H9 (cell line): ENCODE data around the gene KLRB1. TPM values are rescaled to one million over a fixed set of nuclear protein-coding genes. Genes with fewer than 3 reads are reported as not detected.

Experiments
- DNase-seq: peaks from one replicate; pipeline ENCODE4 v3.0.0-alpha.2; 2017
- H2AFZ ChIP-seq: one replicate; pipeline ENCODE4 v1.6.1; 2013; ENCODE audit warnings: mild to moderate bottlenecking, low read length, control low read depth, moderate library complexity
- H2AK5ac ChIP-seq: 2 replicates; pipeline ENCODE4 v1.6.1; 2013; ENCODE audit warnings: low read length, control low read depth, mixed read lengths; ENCODE audit not compliant: insufficient read length
- H2BK120ac ChIP-seq: one replicate; pipeline ENCODE4 v1.6.1; 2013; ENCODE audit warnings: low read depth, mild to moderate bottlenecking, low read length, control low read depth, inconsistent platforms; ENCODE audit not compliant: poor library complexity, severe bottlenecking
- H2BK12ac ChIP-seq: 2 replicates; pipeline ENCODE4 v1.6.1; 2013; ENCODE audit warnings: low read length, control low read depth, mixed read lengths, low read depth; ENCODE audit not compliant: insufficient read length
- H2BK15ac ChIP-seq: 2 replicates; pipeline ENCODE4 v1.6.1; 2013; ENCODE audit warnings: low read depth, low read length, control low read depth
- H2BK20ac ChIP-seq: one replicate; pipeline ENCODE4 v1.6.1; 2013; ENCODE audit warnings: low read depth, mild to moderate bottlenecking, low read length, control low read depth, inconsistent platforms; ENCODE audit not compliant: poor library complexity, severe bottlenecking
- H2BK5ac ChIP-seq: 2 replicates; pipeline ENCODE4 v1.6.1; 2013; ENCODE audit warnings: low read length, control low read depth, mixed read lengths; ENCODE audit not compliant: insufficient read length
- H3K14ac ChIP-seq: 2 replicates; pipeline ENCODE4 v1.6.1; 2013; ENCODE audit warnings: low read length, control low read depth; ENCODE audit not compliant: insufficient read depth
- H3K18ac ChIP-seq: 2 replicates; pipeline ENCODE4 v1.6.1; 2013; ENCODE audit warnings: low read depth, mild to moderate bottlenecking, mixed read lengths, low read length, control low read depth; ENCODE audit not compliant: insufficient read length
- H3K23ac ChIP-seq: 2 replicates; pipeline ENCODE4 v1.6.1; 2013; ENCODE audit warnings: low read length, control low read depth, mixed read lengths, low read depth; ENCODE audit not compliant: insufficient read length
- H3K23me2 ChIP-seq: 2 replicates; pipeline ENCODE4 v1.6.1; 2013; ENCODE audit warnings: low read depth, mild to moderate bottlenecking, mixed read lengths, low read length, control low read depth; ENCODE audit not compliant: insufficient read length, poor library complexity, severe bottlenecking
- H3K27ac ChIP-seq: 2 replicates; pipeline ENCODE4 v1.5.1; 2013; ENCODE audit warnings: low read length, control low read depth, mixed read lengths, low read depth; ENCODE audit not compliant: insufficient read length
- H3K27me3 ChIP-seq: 2 replicates; pipeline ENCODE4 v1.6.1; 2013; ENCODE audit warnings: low read length, control low read depth, inconsistent platforms; ENCODE audit not compliant: insufficient read depth
- H3K4ac ChIP-seq: 2 replicates; pipeline ENCODE4 v1.6.1; 2013; ENCODE audit warnings: low read depth, mild to moderate bottlenecking, control low read depth, inconsistent platforms, low read length, moderate library complexity
- H3K4me1 ChIP-seq: 2 replicates; pipeline ENCODE4 v1.6.1; 2013; ENCODE audit warnings: low read length, control low read depth, inconsistent platforms; ENCODE audit not compliant: insufficient read depth
- H3K4me2 ChIP-seq: 2 replicates; pipeline ENCODE4 v1.6.1; 2013; ENCODE audit warnings: low read length, control low read depth, mixed read lengths; ENCODE audit not compliant: insufficient read length, insufficient read depth
- H3K56ac ChIP-seq: 2 replicates; pipeline ENCODE4 v1.6.1; 2013; ENCODE audit warnings: low read depth, mild to moderate bottlenecking, mixed read lengths, low read length, control low read depth; ENCODE audit not compliant: insufficient read length
- H3K79me1 ChIP-seq: 2 replicates; pipeline ENCODE4 v1.6.1; 2013; ENCODE audit warnings: low read depth, mild to moderate bottlenecking, moderate library complexity, low read length, control low read depth, inconsistent platforms; ENCODE audit not compliant: insufficient read depth, poor library complexity, severe bottlenecking
- H3K79me2 ChIP-seq: 2 replicates; pipeline ENCODE4 v1.6.1; 2013; ENCODE audit warnings: low read length, control low read depth, inconsistent platforms; ENCODE audit not compliant: insufficient read depth
- H3K9ac ChIP-seq: 2 replicates; pipeline ENCODE4 v1.6.1; 2013; ENCODE audit warnings: low read length, control low read depth, mixed read lengths; ENCODE audit not compliant: insufficient read length; ENCODE audit errors: extremely low read depth
- H3K9me3 ChIP-seq: one replicate; pipeline ENCODE4 v1.6.1; 2013; ENCODE audit warnings: low read depth, low read length, inconsistent platforms; ENCODE audit not compliant: control insufficient read depth
- H3T11ph ChIP-seq: one replicate; pipeline ENCODE4 v1.6.1; 2013; ENCODE audit warnings: mild to moderate bottlenecking, low read length, control low read depth, inconsistent platforms
- H4K20me1 ChIP-seq: one replicate; pipeline ENCODE4 v1.6.1; 2013; ENCODE audit not compliant: control insufficient read depth, insufficient read length, insufficient read depth
- H4K5ac ChIP-seq: 2 replicates; pipeline ENCODE4 v1.6.1; 2013; ENCODE audit warnings: low read depth, mild to moderate bottlenecking, mixed read lengths, low read length, control low read depth; ENCODE audit not compliant: insufficient read length
- H4K8ac ChIP-seq: replicated peaks from 2 replicates; pipeline ENCODE4 v1.6.1; 2013; ENCODE audit warnings: low read length, control low read depth, mixed read lengths, low read depth; ENCODE audit not compliant: insufficient read length
- H4K91ac ChIP-seq: 2 replicates; pipeline ENCODE4 v1.6.1; 2013; ENCODE audit warnings: low read depth, mild to moderate bottlenecking, moderate library complexity, mixed read lengths, low read length, control low read depth; ENCODE audit not compliant: insufficient read length
- H3K27ac Mint-ChIP-seq, 3 experiments: 2 replicates in 2 of 3; 3 replicates in 1 of 3; pipeline ENCODE4 v1.8.0; 2020 to 2021; ENCODE audit warnings: mixed read lengths in 3 of 3, mild to moderate bottlenecking in 1 of 3, moderate library complexity in 1 of 3
- H3K27me3 Mint-ChIP-seq: 2 replicates; pipeline ENCODE4 v1.8.0; 2021; ENCODE audit warnings: low read depth, mild to moderate bottlenecking, moderate library complexity, mixed read lengths
- H3K36me3 Mint-ChIP-seq, 3 experiments: 2 replicates in 2 of 3; 3 replicates in 1 of 3; pipeline ENCODE4 v1.8.0; 2020 to 2021; ENCODE audit warnings: low read depth in 3 of 3, mixed read lengths in 3 of 3; ENCODE audit not compliant: insufficient read depth in 1 of 3
- H3K4me1 Mint-ChIP-seq, 2 experiments: 2 replicates each; pipeline ENCODE4 v1.8.0; 2020; ENCODE audit warnings: mixed read lengths in 2 of 2
- H3K4me3 Mint-ChIP-seq, 2 experiments: 2 replicates in 1 of 2; 3 replicates in 1 of 2; pipeline ENCODE4 v1.8.0; 2020 to 2021; ENCODE audit warnings: mild to moderate bottlenecking in 2 of 2, mixed read lengths in 2 of 2, moderate library complexity in 1 of 2
- H3K9me3 Mint-ChIP-seq, 2 experiments: 2 replicates in 1 of 2; 3 replicates in 1 of 2; pipeline ENCODE4 v1.8.0; 2020; ENCODE audit warnings: mild to moderate bottlenecking in 2 of 2, mixed read lengths in 2 of 2, moderate library complexity in 1 of 2
- WGBS: extraction: QIAGEN DNeasy Blood & Tissue Kit; methylation state at CpG from one replicate; pipeline ENCODE4 v1.1.7; 2013; ENCODE audit warnings: missing lambda C conversion rate, low lambda C conversion rate, mixed read lengths; ENCODE audit not compliant: insufficient read length; ENCODE audit errors: extremely low coverage; 5-methylcytosine and 5-hydroxymethylcytosine counted together
- total RNA-seq: library from RNA; stranded (reverse); gene quantifications from 2 replicates; pipeline ENCODE4 v1.2.1, GENCODE V29; 2021
- TF ChIP-seq, protein P1 (sequence below): fragments of 200-600 bp; sonication (generic); conservative IDR thresholded peaks from 3 replicates; pipeline ENCODE4 v1.8.0; 2021; ENCODE audit warnings: antibody characterized with exemption, mild to moderate bottlenecking

Gene KLRB1
- total RNA-seq, 1 experiment from 2014 or later = 0.15 TPM

DNA sequence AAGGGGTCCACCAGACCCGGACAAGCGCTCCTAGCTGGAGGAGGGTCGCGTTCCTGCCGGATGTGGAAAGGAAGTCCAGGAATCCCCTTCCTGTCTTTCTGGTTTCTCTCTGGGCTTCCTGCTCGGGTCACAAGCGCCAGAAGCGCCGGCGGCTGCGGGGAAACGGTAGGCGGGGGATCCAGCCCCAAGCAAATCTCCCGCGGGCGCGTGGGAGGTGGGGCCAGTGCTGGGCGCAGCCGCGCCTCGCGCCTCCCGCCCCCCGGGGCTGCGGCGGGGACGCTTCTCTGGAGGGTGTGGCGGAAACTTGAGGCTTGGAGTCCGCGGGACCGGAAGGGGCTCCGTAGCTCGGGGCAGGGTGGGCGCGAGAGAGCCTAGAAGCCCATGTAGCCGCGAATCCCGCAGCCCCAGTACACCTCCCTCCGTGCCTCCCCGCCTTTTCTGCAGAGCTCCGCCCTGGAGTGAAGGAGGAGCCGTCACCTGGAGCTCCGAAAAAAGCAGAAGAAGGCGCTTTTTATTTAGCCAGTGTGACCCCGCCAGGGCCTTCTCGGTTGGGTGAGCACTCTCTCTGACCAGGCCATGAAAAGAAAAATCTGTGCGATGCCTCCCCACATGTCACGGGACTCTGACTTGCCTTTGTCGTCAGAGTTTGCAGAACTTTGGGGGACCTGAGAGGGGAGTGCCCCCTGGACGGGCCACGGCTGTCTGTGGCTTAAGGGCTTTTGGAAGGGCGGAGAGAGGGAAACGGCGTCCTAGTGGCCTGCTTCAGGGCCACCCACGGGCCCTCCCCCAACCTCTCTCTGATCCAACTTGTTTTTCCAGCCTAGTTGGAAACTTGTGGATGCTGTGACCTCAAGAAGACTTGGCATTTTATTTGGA is 40.3 kb upstream of the KLRB1 start:
- peaks cover 0 to 4% of the 10 kb centered on the region in 2 experiments; a peak in 1 of 5 replicates for H3K9me3 Mint-ChIP-seq
- no peak overlapping the region for H3T11ph ChIP-seq
- H3K36me3 Mint-ChIP-seq = peaks cover 6 to 9% (median 8%) of the 10 kb centered on the region in 3 experiments; a peak in 6 of 7 replicates
- no CpG with 5 or more reads among the region's 55 CpGs for WGBS
- no peak overlapping the region for H2BK12ac ChIP-seq
- H3K4me1 ChIP-seq = peaks cover 7% of the 10 kb centered on the region; the same call in 1 of the 2 replicates
- H4K20me1 ChIP-seq = no peaks in the 10 kb centered on the region
- H3K56ac ChIP-seq = no peak overlapping the region
- H2BK15ac ChIP-seq = no peak overlapping the region
- no peak overlapping the region for H4K91ac ChIP-seq
- H2BK20ac ChIP-seq = no peak overlapping the region
- no peaks in the 10 kb centered on the region for H3K9me3 ChIP-seq
- TF ChIP-seq, protein P1, sequence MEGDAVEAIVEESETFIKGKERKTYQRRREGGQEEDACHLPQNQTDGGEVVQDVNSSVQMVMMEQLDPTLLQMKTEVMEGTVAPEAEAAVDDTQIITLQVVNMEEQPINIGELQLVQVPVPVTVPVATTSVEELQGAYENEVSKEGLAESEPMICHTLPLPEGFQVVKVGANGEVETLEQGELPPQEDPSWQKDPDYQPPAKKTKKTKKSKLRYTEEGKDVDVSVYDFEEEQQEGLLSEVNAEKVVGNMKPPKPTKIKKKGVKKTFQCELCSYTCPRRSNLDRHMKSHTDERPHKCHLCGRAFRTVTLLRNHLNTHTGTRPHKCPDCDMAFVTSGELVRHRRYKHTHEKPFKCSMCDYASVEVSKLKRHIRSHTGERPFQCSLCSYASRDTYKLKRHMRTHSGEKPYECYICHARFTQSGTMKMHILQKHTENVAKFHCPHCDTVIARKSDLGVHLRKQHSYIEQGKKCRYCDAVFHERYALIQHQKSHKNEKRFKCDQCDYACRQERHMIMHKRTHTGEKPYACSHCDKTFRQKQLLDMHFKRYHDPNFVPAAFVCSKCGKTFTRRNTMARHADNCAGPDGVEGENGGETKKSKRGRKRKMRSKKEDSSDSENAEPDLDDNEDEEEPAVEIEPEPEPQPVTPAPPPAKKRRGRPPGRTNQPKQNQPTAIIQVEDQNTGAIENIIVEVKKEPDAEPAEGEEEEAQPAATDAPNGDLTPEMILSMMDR = no peak
- no peak overlapping the region for H2AK5ac ChIP-seq
- peak overlapping the region; percentile 23 for H3K27ac ChIP-seq
- DNase-seq = peak; percentile 85
- no peak overlapping the region for H3K18ac ChIP-seq
- no peak overlapping the region for H2BK120ac ChIP-seq
- peak overlapping the region; percentile 88 to 89 for H3K4me3 Mint-ChIP-seq
- H3K14ac ChIP-seq = peak overlapping the region; percentile 37
- no peak overlapping the region for H3K4ac ChIP-seq
- peaks cover 36 to 37% of the 10 kb centered on the region in 2 experiments for H3K4me1 Mint-ChIP-seq
- peak overlapping the region; percentile 57 for H2AFZ ChIP-seq
- H3K23ac ChIP-seq = no peak overlapping the region
- no peaks in the 10 kb centered on the region for H3K79me1 ChIP-seq
- H4K5ac ChIP-seq = no peak overlapping the region
- H2BK5ac ChIP-seq = no peak overlapping the region
- H4K8ac ChIP-seq = no peak overlapping the region
- H3K23me2 ChIP-seq = peaks cover 14% of the 10 kb centered on the region
- no peaks in the 10 kb centered on the region; the same call in 1 of the 2 replicates for H3K27me3 Mint-ChIP-seq
- peak overlapping the region; percentile 80 to 96 (median 94); a peak in 6 of 7 replicates for H3K27ac Mint-ChIP-seq
- H3K9ac ChIP-seq = peak overlapping the region; percentile 18
- no peaks in the 10 kb centered on the region for H3K27me3 ChIP-seq
- peak overlapping the region; percentile 98 for H3K4me2 ChIP-seq
- no peaks in the 10 kb centered on the region; the same call in 1 of the 2 replicates for H3K79me2 ChIP-seq
